WTC11 (cell line): Measurements from ENCODE around the gene HDAC9. TPM values are rescaled to one million over a fixed set of nuclear protein-coding genes. Genes with fewer than 3 reads are reported as not detected.

Source experiments
- ATAC-seq: fragments of 200-7000 bp; cut with Tn5 transposase; 2 replicates; pipeline ENCODE4 v1.10.0; 2021; ENCODE audit warnings: mild to moderate bottlenecking, moderate library complexity
- CTCF ChIA-PET: fragments of 300-600 bp; sonication (Branson Sonifier 250); formaldehyde crosslinking; loops from one replicate; lab custom pipeline; 2021; ENCODE audit warnings: antibody characterized with exemption; lab: Charles Lee
- POLR2A ChIA-PET: fragments of 350-600 bp; sonication (Branson Sonifier 250); formaldehyde crosslinking; loops from one replicate; lab custom pipeline; 2021; ENCODE audit warnings: antibody characterized with exemption; lab: Charles Lee
- DNase-seq: peaks from one replicate; pipeline ENCODE4 v3.0.0; 2021; ENCODE audit warnings: low spot score
- H3K27ac Mint-ChIP-seq: 2 replicates; pipeline ENCODE4 v1.8.0; 2021; ENCODE audit warnings: mixed read lengths
- H3K27me3 Mint-ChIP-seq: 2 replicates; pipeline ENCODE4 v1.8.0; 2021; ENCODE audit warnings: low read depth, mild to moderate bottlenecking, moderate library complexity, mixed read lengths
- H3K36me3 Mint-ChIP-seq: 2 replicates; pipeline ENCODE4 v1.8.0; 2021; ENCODE audit warnings: mixed read lengths
- H3K4me1 Mint-ChIP-seq: 2 replicates; pipeline ENCODE4 v1.8.0; 2022; ENCODE audit warnings: mixed read lengths
- H3K4me3 Mint-ChIP-seq: 2 replicates; pipeline ENCODE4 v1.8.0; 2021; ENCODE audit warnings: mild to moderate bottlenecking, moderate library complexity, mixed read lengths
- H3K9me3 Mint-ChIP-seq: 2 replicates; pipeline ENCODE4 v1.8.0; 2021; ENCODE audit warnings: mixed read lengths
- ATF1 ChIP-seq: sonication (generic); formaldehyde crosslinking; IDR thresholded peaks from 2 replicates; pipeline ENCODE4 v1.8.1; 2023; ENCODE audit warnings: mild to moderate bottlenecking, moderate library complexity, missing genetic modification reagents
- CBFB ChIP-seq: sonication (generic); formaldehyde crosslinking; IDR thresholded peaks from 2 replicates; pipeline ENCODE4 v1.8.1; 2022; ENCODE audit warnings: mild to moderate bottlenecking, low read depth, missing genetic modification reagents
- ESRRA ChIP-seq: sonication (generic); formaldehyde crosslinking; IDR thresholded peaks from 2 replicates; pipeline ENCODE4 v1.8.1; 2022; ENCODE audit warnings: mild to moderate bottlenecking, missing genetic modification reagents, borderline replicate concordance
- FOXP1 ChIP-seq: sonication (generic); formaldehyde crosslinking; IDR thresholded peaks from 2 replicates; pipeline ENCODE4 v1.8.0; 2022; ENCODE audit warnings: missing genetic modification reagents, mild to moderate bottlenecking, moderate library complexity, borderline replicate concordance
- NFATC4 ChIP-seq: fragments of 250-450 bp; sonication (Bioruptor Pico); IDR thresholded peaks from 2 replicates; pipeline ENCODE4 v1.9.0; 2021; ENCODE audit warnings: mild to moderate bottlenecking
- NFYB ChIP-seq: sonication (generic); formaldehyde crosslinking; conservative IDR thresholded peaks from 2 replicates; pipeline ENCODE4 v1.8.0; 2022; ENCODE audit warnings: low read depth, missing genetic modification reagents
- NR2C2 ChIP-seq: sonication (generic); formaldehyde crosslinking; IDR thresholded peaks from 2 replicates; pipeline ENCODE4 v1.8.0; 2022; ENCODE audit warnings: mild to moderate bottlenecking, missing genetic modification reagents
- RELA ChIP-seq: sonication (generic); formaldehyde crosslinking; IDR thresholded peaks from 2 replicates; pipeline ENCODE4 v1.8.1; 2022; ENCODE audit warnings: missing genetic modification reagents, mild to moderate bottlenecking, borderline replicate concordance
- RORB ChIP-seq: fragments of 250-450 bp; sonication (Bioruptor Pico); IDR thresholded peaks from 2 replicates; pipeline ENCODE4 v1.9.0; 2021; ENCODE audit warnings: mild to moderate bottlenecking
- SMAD4 ChIP-seq: sonication (generic); formaldehyde crosslinking; IDR thresholded peaks from 2 replicates; pipeline ENCODE4 v1.8.0; 2022; ENCODE audit warnings: mild to moderate bottlenecking, missing genetic modification reagents
- SP1 ChIP-seq: sonication (generic); formaldehyde crosslinking; conservative IDR thresholded peaks from 2 replicates; pipeline ENCODE4 v1.8.1; 2022; ENCODE audit warnings: missing genetic modification reagents
- TEAD1 ChIP-seq: sonication (generic); formaldehyde crosslinking; IDR thresholded peaks from 2 replicates; pipeline ENCODE4 v1.8.0; 2022; ENCODE audit warnings: mild to moderate bottlenecking, missing genetic modification reagents
- ZBTB21 ChIP-seq: sonication (generic); formaldehyde crosslinking; IDR thresholded peaks from 2 replicates; pipeline ENCODE4 v1.8.1; 2023; ENCODE audit warnings: mild to moderate bottlenecking, missing genetic modification reagents, borderline replicate concordance
- ZNF396 ChIP-seq: fragments of 250-450 bp; sonication (Bioruptor Pico); IDR thresholded peaks from 2 replicates; pipeline ENCODE4 v1.8.0; 2021; ENCODE audit warnings: mild to moderate bottlenecking, moderate library complexity, borderline replicate concordance
- ZNF671 ChIP-seq: fragments of 250-450 bp; sonication (Bioruptor Pico); IDR thresholded peaks from 2 replicates; pipeline ENCODE4 v1.8.0; 2021; ENCODE audit warnings: mild to moderate bottlenecking
- total RNA-seq: library from RNA; stranded (reverse); gene quantifications from 3 replicates; pipeline ENCODE4 v1.2.3, GENCODE V29; 2021
- TF ChIP-seq, protein P1 (sequence below): sonication (generic); formaldehyde crosslinking; IDR thresholded peaks from 2 replicates; pipeline ENCODE4 v1.8.1; 2023; ENCODE audit warnings: mild to moderate bottlenecking, missing genetic modification reagents
- TF ChIP-seq, protein P2 (sequence below): fragments of 250-450 bp; sonication (Bioruptor Pico); IDR thresholded peaks from 2 replicates; pipeline ENCODE4 v1.9.0; 2021; ENCODE audit warnings: mild to moderate bottlenecking
- TF ChIP-seq, protein P3 (sequence below): fragments of 250-450 bp; sonication (Bioruptor Pico); IDR thresholded peaks from 2 replicates; pipeline ENCODE4 v1.8.0; 2021; ENCODE audit warnings: mild to moderate bottlenecking
- TF ChIP-seq, protein P4 (sequence below): sonication (generic); formaldehyde crosslinking; IDR thresholded peaks from 2 replicates; pipeline ENCODE4 v1.8.0; 2022; ENCODE audit warnings: missing genetic modification reagents
- TF ChIP-seq, protein P5 (sequence below): fragments of 250-450 bp; sonication (Bioruptor Pico); IDR thresholded peaks from 2 replicates; pipeline ENCODE4 v2.1.2; 2022; ENCODE audit warnings: mild to moderate bottlenecking, moderate library complexity

The HDAC9 gene
- total RNA-seq, 1 experiment from 2014 or later = 18.8 TPM

DNA sequence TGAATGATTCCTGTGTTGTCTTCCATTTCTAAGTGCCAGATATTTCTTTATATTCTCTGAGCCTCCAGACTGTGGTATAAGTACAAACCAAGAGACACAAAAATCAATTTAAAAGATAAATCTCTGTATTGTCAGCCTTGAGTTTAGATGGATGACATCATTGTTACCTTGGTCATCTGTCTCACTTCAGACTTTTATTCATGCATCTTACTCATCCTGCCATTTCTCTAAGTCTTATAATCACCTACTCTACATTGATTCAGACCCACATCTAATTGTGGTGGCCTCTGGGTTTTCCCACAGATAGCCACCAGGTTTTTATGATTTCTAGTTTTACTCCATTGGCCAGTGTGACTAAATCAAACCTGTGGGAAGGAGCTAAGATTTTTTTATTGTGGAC lies 26.8 kb upstream of the HDAC9 start (continued):
- TF ChIP-seq, protein P1, sequence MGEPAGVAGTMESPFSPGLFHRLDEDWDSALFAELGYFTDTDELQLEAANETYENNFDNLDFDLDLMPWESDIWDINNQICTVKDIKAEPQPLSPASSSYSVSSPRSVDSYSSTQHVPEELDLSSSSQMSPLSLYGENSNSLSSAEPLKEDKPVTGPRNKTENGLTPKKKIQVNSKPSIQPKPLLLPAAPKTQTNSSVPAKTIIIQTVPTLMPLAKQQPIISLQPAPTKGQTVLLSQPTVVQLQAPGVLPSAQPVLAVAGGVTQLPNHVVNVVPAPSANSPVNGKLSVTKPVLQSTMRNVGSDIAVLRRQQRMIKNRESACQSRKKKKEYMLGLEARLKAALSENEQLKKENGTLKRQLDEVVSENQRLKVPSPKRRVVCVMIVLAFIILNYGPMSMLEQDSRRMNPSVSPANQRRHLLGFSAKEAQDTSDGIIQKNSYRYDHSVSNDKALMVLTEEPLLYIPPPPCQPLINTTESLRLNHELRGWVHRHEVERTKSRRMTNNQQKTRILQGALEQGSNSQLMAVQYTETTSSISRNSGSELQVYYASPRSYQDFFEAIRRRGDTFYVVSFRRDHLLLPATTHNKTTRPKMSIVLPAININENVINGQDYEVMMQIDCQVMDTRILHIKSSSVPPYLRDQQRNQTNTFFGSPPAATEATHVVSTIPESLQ (CRISPR knock-in tag) = no peak
- TF ChIP-seq, all 79 proteins: peak for 0

DNA sequence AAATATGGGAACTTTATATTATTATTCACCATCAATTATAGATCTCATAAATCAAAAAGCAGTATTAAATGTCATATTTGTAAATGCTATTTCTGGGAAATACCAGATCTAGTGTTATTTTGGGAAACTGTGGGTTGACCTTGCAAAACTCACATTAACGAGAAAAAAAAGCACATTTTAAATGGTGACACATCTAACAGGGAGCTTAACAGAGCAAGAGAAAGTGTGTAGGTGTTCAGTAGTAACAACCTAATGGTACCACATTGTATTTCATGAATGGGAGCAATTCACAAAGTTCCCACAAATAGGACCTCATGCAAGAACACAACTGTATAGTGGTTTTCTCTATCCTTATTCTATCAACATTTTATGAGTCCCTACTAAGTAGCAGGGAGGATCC lies 26.2 kb upstream of the HDAC9 start:
- ATAC-seq (no peak), DNase-seq (no peak)
- POLR2A ChIA-PET = no interaction called here
- TF ChIP-seq TEAD1 (CRISPR knock-in tag) = no peak
- TF ChIP-seq ZNF396 = no peak
- TF ChIP-seq RELA = no peak
- TF ChIP-seq, protein P2, sequence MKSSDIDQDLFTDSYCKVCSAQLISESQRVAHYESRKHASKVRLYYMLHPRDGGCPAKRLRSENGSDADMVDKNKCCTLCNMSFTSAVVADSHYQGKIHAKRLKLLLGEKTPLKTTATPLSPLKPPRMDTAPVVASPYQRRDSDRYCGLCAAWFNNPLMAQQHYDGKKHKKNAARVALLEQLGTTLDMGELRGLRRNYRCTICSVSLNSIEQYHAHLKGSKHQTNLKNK (CRISPR knock-in tag) = no peak
- no peak for TF ChIP-seq NR2C2 (CRISPR knock-in tag)
- TF ChIP-seq ZNF671 = no peak
- TF ChIP-seq NFATC4 = no peak
- TF ChIP-seq, protein P3, sequence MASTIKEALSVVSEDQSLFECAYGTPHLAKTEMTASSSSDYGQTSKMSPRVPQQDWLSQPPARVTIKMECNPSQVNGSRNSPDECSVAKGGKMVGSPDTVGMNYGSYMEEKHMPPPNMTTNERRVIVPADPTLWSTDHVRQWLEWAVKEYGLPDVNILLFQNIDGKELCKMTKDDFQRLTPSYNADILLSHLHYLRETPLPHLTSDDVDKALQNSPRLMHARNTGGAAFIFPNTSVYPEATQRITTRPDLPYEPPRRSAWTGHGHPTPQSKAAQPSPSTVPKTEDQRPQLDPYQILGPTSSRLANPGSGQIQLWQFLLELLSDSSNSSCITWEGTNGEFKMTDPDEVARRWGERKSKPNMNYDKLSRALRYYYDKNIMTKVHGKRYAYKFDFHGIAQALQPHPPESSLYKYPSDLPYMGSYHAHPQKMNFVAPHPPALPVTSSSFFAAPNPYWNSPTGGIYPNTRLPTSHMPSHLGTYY = no peak
- no peak for TF ChIP-seq ESRRA (CRISPR knock-in tag)
- TF ChIP-seq ZBTB21 = no peak
- no peak for TF ChIP-seq NFYB (CRISPR knock-in tag)
- no peak for TF ChIP-seq FOXP1 (CRISPR knock-in tag)
- Mint-ChIP-seq H3K4me1 (no peaks in the 10 kb centered on the region), H3K36me3 (no peaks in the 10 kb centered on the region), H3K27ac (no peak overlapping the region), H3K27me3 (no peaks in the 10 kb centered on the region), H3K9me3 (no peaks in the 10 kb centered on the region), H3K4me3 (no peak overlapping the region)
- CTCF ChIA-PET = interaction anchor here (0.8 to 1.3 kb wide), 2 partner anchors 117 to 141 kb away, joined by 3 to 5 read pairs; no protein-coding TSS in a partner anchor

DNA sequence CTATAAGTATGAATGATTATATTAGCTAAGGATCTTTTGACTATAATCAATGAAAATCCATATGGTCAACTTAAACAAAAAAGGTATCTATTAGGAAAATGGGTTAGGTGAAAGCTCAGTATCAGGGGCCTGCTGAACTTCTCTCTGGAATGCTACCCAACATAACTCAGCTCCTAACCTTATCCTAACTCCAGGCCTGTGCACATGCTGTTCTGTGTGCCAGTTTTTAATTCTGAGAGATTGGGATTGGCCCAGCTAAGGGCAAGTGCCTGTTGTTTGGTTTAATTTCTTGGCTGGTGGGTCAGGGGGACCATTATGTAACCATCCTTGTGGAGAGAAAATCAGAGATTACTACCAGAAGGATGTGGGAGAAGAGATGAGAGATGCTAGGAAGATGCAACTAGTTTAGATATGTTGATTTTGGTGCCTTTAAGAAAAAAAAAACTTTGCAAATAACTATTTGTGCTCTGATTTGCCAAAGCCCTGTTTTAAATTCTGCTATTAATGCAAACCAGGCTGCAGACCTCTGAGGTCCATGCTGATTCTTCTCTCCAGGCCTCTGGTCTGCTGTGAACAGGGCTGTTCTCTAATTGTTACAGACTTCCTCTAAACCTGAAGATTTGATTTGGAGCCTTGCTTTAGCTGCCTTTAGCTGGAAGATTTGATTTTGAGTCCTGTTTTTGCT lies 23.9 kb upstream of the HDAC9 start:
- Mint-ChIP-seq H3K9me3 (no peaks in the 10 kb centered on the region), H3K4me3 (no peak overlapping the region), H3K27ac (no peak overlapping the region), H3K36me3 (no peaks in the 10 kb centered on the region), H3K4me1 (no peaks in the 10 kb centered on the region), H3K27me3 (no peaks in the 10 kb centered on the region)
- no peak for DNase-seq
- ChIA-PET POLR2A (no interaction called here), CTCF (no interaction called here)
- ATAC-seq = no peak
- TF ChIP-seq SP1 (CRISPR knock-in tag) = no peak
- TF ChIP-seq FOXP1 (CRISPR knock-in tag) = no peak
- TF ChIP-seq RORB = no peak
- TF ChIP-seq SMAD4 (CRISPR knock-in tag) = no peak
- TF ChIP-seq, protein P4, sequence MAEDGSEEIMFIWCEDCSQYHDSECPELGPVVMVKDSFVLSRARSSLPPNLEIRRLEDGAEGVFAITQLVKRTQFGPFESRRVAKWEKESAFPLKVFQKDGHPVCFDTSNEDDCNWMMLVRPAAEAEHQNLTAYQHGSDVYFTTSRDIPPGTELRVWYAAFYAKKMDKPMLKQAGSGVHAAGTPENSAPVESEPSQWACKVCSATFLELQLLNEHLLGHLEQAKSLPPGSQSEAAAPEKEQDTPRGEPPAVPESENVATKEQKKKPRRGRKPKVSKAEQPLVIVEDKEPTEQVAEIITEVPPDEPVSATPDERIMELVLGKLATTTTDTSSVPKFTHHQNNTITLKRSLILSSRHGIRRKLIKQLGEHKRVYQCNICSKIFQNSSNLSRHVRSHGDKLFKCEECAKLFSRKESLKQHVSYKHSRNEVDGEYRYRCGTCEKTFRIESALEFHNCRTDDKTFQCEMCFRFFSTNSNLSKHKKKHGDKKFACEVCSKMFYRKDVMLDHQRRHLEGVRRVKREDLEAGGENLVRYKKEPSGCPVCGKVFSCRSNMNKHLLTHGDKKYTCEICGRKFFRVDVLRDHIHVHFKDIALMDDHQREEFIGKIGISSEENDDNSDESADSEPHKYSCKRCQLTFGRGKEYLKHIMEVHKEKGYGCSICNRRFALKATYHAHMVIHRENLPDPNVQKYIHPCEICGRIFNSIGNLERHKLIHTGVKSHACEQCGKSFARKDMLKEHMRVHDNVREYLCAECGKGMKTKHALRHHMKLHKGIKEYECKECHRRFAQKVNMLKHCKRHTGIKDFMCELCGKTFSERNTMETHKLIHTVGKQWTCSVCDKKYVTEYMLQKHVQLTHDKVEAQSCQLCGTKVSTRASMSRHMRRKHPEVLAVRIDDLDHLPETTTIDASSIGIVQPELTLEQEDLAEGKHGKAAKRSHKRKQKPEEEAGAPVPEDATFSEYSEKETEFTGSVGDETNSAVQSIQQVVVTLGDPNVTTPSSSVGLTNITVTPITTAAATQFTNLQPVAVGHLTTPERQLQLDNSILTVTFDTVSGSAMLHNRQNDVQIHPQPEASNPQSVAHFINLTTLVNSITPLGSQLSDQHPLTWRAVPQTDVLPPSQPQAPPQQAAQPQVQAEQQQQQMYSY = no peak
- no peak for TF ChIP-seq ATF1 (CRISPR knock-in tag)
- no peak for TF ChIP-seq ZNF396
- no peak for TF ChIP-seq CBFB (CRISPR knock-in tag)
- TF ChIP-seq, protein P5, sequence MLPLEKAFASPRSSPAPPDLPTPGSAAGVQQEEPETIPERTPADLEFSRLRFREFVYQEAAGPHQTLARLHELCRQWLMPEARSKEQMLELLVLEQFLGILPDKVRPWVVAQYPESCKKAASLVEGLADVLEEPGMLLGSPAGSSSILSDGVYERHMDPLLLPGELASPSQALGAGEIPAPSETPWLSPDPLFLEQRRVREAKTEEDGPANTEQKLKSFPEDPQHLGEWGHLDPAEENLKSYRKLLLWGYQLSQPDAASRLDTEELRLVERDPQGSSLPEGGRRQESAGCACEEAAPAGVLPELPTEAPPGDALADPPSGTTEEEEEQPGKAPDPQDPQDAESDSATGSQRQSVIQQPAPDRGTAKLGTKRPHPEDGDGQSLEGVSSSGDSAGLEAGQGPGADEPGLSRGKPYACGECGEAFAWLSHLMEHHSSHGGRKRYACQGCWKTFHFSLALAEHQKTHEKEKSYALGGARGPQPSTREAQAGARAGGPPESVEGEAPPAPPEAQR (CRISPR knock-in tag) = no peak
- TF ChIP-seq, protein P1 (CRISPR knock-in tag) = no peak
